Astrocyte (in vitro differentiated cells and primary cell): ENCODE data around the gene PLA2G6. TPM values are rescaled to one million over a fixed set of nuclear protein-coding genes. Genes with fewer than 3 reads are reported as not detected.
A peak's percentile ranks its signal among the peaks of the same experiment; 100 is the strongest.
"Not testable (repeated sequence)": the region's sequence is repeated elsewhere in the genome, so short reads cannot be mapped to it uniquely, and the experiment has no call there.

Experiments used
- DNase-seq: peaks from one replicate; pipeline ENCODE4 v3.0.0-alpha.2; 2010; ENCODE audit warnings: low read depth
- FAIRE-seq: peaks from 2 replicates; lab custom pipeline; 2011; peaks lifted over from hg19 to GRCh38; lab: Jason Lieb, UNC
- H2AFZ ChIP-seq: 2 replicates; pipeline ENCODE4 v1.6.0; 2012; ENCODE audit warnings: low read depth, low read length, inconsistent platforms
- H3K27ac ChIP-seq: 2 replicates; pipeline ENCODE4 v1.5.1; 2011; ENCODE audit warnings: low read depth, low read length, inconsistent platforms
- H3K27me3 ChIP-seq: 2 replicates; pipeline ENCODE4 v1.6.0; 2011; ENCODE audit warnings: low read length, inconsistent platforms; ENCODE audit not compliant: insufficient read depth
- H3K36me3 ChIP-seq: 2 replicates; pipeline ENCODE4 v1.5.1; 2011; ENCODE audit warnings: low read length, inconsistent platforms; ENCODE audit not compliant: insufficient read depth
- H3K4me1 ChIP-seq: 2 replicates; pipeline ENCODE4 v1.5.1; 2011; ENCODE audit warnings: low read length, inconsistent platforms; ENCODE audit not compliant: insufficient read depth
- H3K4me2 ChIP-seq: 2 replicates; pipeline ENCODE4 v1.6.0; 2012; ENCODE audit warnings: low read length, inconsistent platforms
- H3K4me3 ChIP-seq: 2 replicates; pipeline ENCODE4 v1.5.1; 2011; ENCODE audit warnings: low read depth, mild to moderate bottlenecking, low read length, inconsistent platforms; ENCODE audit not compliant: insufficient read depth
- H3K79me2 ChIP-seq: 2 replicates; pipeline ENCODE4 v1.6.0; 2012; ENCODE audit warnings: mild to moderate bottlenecking, low read length, inconsistent platforms; ENCODE audit not compliant: insufficient read depth
- H3K9ac ChIP-seq: 2 replicates; pipeline ENCODE4 v1.6.0; 2012; ENCODE audit warnings: mild to moderate bottlenecking, low read length, inconsistent platforms
- H3K9me3 ChIP-seq: 2 replicates; pipeline ENCODE4 v1.5.1; 2012; ENCODE audit warnings: low read depth, mild to moderate bottlenecking, low read length, inconsistent platforms; ENCODE audit not compliant: insufficient read depth
- H4K20me1 ChIP-seq: 2 replicates; pipeline ENCODE4 v1.6.0; 2012; ENCODE audit warnings: low read length, inconsistent platforms; ENCODE audit not compliant: insufficient read depth
- H3K27ac Mint-ChIP-seq: one replicate; pipeline ENCODE4 v1.8.0; 2021; ENCODE audit warnings: mild to moderate bottlenecking, mixed read lengths; ENCODE audit not compliant: unreplicated experiment
- H3K27me3 Mint-ChIP-seq: one replicate; pipeline ENCODE4 v1.8.0; 2021; ENCODE audit warnings: low read depth, mixed read lengths; ENCODE audit not compliant: unreplicated experiment
- H3K36me3 Mint-ChIP-seq: one replicate; pipeline ENCODE4 v1.8.0; 2021; ENCODE audit warnings: low read depth, mixed read lengths; ENCODE audit not compliant: unreplicated experiment
- H3K4me1 Mint-ChIP-seq: one replicate; pipeline ENCODE4 v1.8.0; 2021; ENCODE audit warnings: low read depth, mixed read lengths; ENCODE audit not compliant: unreplicated experiment
- H3K4me3 Mint-ChIP-seq: one replicate; pipeline ENCODE4 v1.8.0; 2021; ENCODE audit warnings: mild to moderate bottlenecking, moderate library complexity, mixed read lengths; ENCODE audit not compliant: unreplicated experiment
- H3K9me3 Mint-ChIP-seq: one replicate; pipeline ENCODE4 v1.8.0; 2021; ENCODE audit warnings: mild to moderate bottlenecking, mixed read lengths; ENCODE audit not compliant: unreplicated experiment
- CTCF ChIP-seq: IDR thresholded peaks from 2 replicates; pipeline ENCODE4 v1.5.1; 2011; ENCODE audit warnings: low read depth, mild to moderate bottlenecking, inconsistent platforms, low read length, moderate library complexity; ENCODE audit not compliant: insufficient read depth
- EZH2 ChIP-seq: IDR thresholded peaks from 2 replicates; pipeline ENCODE4 v1.6.1; 2012; ENCODE audit warnings: mild to moderate bottlenecking, low read length, inconsistent platforms; ENCODE audit not compliant: insufficient read depth
- total RNA-seq: library from RNA; stranded (reverse); gene quantifications from 2 replicates; pipeline ENCODE4 v1.2.1, GENCODE V29; 2021

Gene PLA2G6
- total RNA-seq, 1 donor from 2014 or later = 10.0 TPM

DNA sequence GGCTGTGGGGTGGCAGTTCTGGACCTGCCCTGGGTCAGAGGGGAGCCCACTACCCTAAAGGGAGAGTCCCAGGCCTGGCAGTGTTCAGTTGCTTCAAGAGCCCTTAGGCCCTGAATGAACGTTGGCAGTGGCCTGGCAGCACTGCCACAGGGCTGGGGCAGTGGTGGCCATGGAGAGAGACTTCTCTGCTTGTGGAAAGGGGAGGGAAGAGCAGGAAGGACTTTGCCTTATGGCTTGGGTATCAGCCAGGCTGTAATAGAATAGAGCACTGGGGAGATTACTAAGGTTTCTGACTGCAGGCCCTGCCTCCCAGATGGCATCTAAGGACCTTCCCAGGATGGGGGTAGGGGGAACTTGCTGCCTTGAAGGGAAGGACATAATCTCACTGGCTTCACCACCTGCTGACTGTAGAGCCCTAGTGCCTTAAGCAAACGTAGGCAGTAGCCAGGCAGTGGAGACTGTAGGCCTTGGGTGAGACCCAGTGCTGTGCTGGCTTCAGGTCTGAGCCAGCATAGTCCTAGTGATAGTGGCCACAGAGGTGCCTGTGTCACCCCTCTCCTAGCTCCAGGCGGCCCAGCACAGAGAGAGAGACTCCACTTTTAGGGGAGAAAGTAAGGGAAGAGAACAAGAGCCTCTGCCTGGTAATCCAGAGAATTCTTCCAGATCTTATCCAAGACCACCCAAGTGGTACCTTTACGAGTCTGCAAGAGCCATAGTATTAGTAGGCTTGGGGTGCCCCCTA lies 27.6 kb downstream of the PLA2G6 start:
- no peak overlapping the region for H3K4me3 Mint-ChIP-seq
- H3K36me3 Mint-ChIP-seq = no peaks in the 10 kb centered on the region
- H3K4me1 Mint-ChIP-seq = no peaks in the 10 kb centered on the region
- no peaks in the 10 kb centered on the region for H3K9me3 ChIP-seq
- no peak overlapping the region for H3K27ac ChIP-seq
- H3K4me3 ChIP-seq = no peak overlapping the region
- H4K20me1 ChIP-seq = no peaks in the 10 kb centered on the region
- no peak overlapping the region for H2AFZ ChIP-seq
- H3K4me1 ChIP-seq = no peaks in the 10 kb centered on the region
- TF ChIP-seq EZH2 (no peak), CTCF (peak; percentile 7)
- peaks cover 4% of the 10 kb centered on the region for H3K9me3 Mint-ChIP-seq
- FAIRE-seq = no peak
- no peak overlapping the region for H3K4me2 ChIP-seq
- no peaks in the 10 kb centered on the region for H3K36me3 ChIP-seq
- H3K79me2 ChIP-seq = no peaks in the 10 kb centered on the region
- H3K9ac ChIP-seq = no peak overlapping the region
- no peaks in the 10 kb centered on the region for H3K27me3 ChIP-seq
- no peaks in the 10 kb centered on the region for H3K27me3 Mint-ChIP-seq
- no peak overlapping the region for H3K27ac Mint-ChIP-seq
- DNase-seq = no peak

- H3K36me3 Mint-ChIP-seq = no peaks in the 10 kb centered on the region
- Histone ChIP-seq H3K4me1 (peaks cover 8% of the 10 kb centered on the region), H4K20me1 (no peaks in the 10 kb centered on the region), H2AFZ (no peak overlapping the region), H3K9ac (no peak overlapping the region), H3K27ac (no peak overlapping the region), H3K36me3 (no peaks in the 10 kb centered on the region), H3K79me2 (no peaks in the 10 kb centered on the region), H3K4me2 (no peak overlapping the region), H3K27me3 (no peaks in the 10 kb centered on the region), H3K9me3 (no peaks in the 10 kb centered on the region), H3K4me3 (no peak overlapping the region)
- FAIRE-seq = no peak
- no peak for DNase-seq
- peaks cover 11% of the 10 kb centered on the region for H3K4me1 Mint-ChIP-seq
- no peak overlapping the region for H3K4me3 Mint-ChIP-seq
- H3K27ac Mint-ChIP-seq = no peak overlapping the region
- TF ChIP-seq CTCF = no peak
- no peak for TF ChIP-seq EZH2
- peaks cover 4% of the 10 kb centered on the region for H3K9me3 Mint-ChIP-seq
- no peaks in the 10 kb centered on the region for H3K27me3 Mint-ChIP-seq
These were observed 30.5 kb downstream of the PLA2G6 start for GRCh38 chr22:38151126-38151500.

- H3K27ac ChIP-seq = no peak overlapping the region
- H2AFZ ChIP-seq = peak overlapping the region; percentile 2
- DNase-seq (peak; percentile 81), FAIRE-seq (peak; percentile 85)
- no peaks in the 10 kb centered on the region for H3K9me3 Mint-ChIP-seq
- no peaks in the 10 kb centered on the region for H3K27me3 ChIP-seq
- H3K79me2 ChIP-seq = no peaks in the 10 kb centered on the region
- no peaks in the 10 kb centered on the region for H3K9me3 ChIP-seq
- no peaks in the 10 kb centered on the region for H4K20me1 ChIP-seq
- no peak overlapping the region for H3K4me3 Mint-ChIP-seq
- peaks cover 11% of the 10 kb centered on the region for H3K4me1 ChIP-seq
- peaks cover 15% of the 10 kb centered on the region for H3K4me1 Mint-ChIP-seq
- H3K27me3 Mint-ChIP-seq = no peaks in the 10 kb centered on the region
- H3K27ac Mint-ChIP-seq = peak overlapping the region; percentile 91
- TF ChIP-seq EZH2 (no peak), CTCF (no peak)
- no peak overlapping the region for H3K4me3 ChIP-seq
- no peaks in the 10 kb centered on the region for H3K36me3 Mint-ChIP-seq
- H3K4me2 ChIP-seq = peak overlapping the region; percentile 50
- no peaks in the 10 kb centered on the region for H3K36me3 ChIP-seq
- H3K9ac ChIP-seq = no peak overlapping the region
These were observed 33.4 kb downstream of the PLA2G6 start for GRCh38 chr22:38148245-38148644.

DNA sequence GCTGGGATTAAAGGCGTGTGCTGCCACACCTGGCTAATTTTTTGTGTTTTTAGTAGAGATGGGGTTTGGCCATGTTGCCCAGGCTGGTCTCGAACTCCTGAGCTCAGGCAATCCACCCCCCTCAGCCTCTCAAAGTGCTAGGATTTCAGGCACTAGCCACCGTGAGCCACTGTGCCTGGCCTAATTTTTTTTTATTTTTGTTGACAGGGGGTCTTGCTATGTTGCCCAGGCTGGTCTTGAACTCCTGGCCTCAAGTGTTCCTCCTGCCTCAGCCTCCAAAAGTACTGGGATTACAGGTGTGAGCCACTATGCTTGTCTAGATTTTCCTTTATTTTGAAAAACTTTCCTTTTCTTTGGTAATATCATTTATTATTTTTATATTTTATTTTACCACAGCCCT lies 35.5 kb downstream of the PLA2G6 start:
- H3K9me3 Mint-ChIP-seq, H3K9ac ChIP-seq, H3K79me2 ChIP-seq, H3K36me3 Mint-ChIP-seq, FAIRE-seq, H3K27ac ChIP-seq, DNase-seq, H4K20me1 ChIP-seq, H3K9me3 ChIP-seq, H3K36me3 ChIP-seq, H2AFZ ChIP-seq, H3K4me3 ChIP-seq, H3K27me3 Mint-ChIP-seq, H3K27me3 ChIP-seq, H3K4me2 ChIP-seq: not testable (repeated sequence)
- Mint-ChIP-seq H3K27ac (peak overlapping the region; percentile 41), H3K4me3 (peak overlapping the region; percentile 45), H3K4me1 (peaks cover 15% of the 10 kb centered on the region)
- H3K4me1 ChIP-seq = peaks cover 11% of the 10 kb centered on the region
